Uterus (tissue), 4 donors: ENCODE data around the gene GET3. TPM values are rescaled to one million over a fixed set of nuclear protein-coding genes. Genes with fewer than 3 reads are reported as not detected.

Experiments used
- DNase-seq, 2 donors: peaks; one replicate each; pipeline ENCODE4 v3.0.0-alpha.2; 2019 to 2020
- H3K27ac ChIP-seq, 2 donors: fragments of 200-600 bp; sonication (generic); 1 replicate in 1 of 2; 2 replicates in 1 of 2; pipeline ENCODE4 v1.5.1; 2016 to 2018
- H3K27me3 ChIP-seq, 2 donors: fragments of 200-600 bp; sonication (generic); one replicate each; pipeline ENCODE4 v1.5.1; 2018 to 2019; ENCODE audit warnings: control low read depth in 1 of 2
- H3K36me3 ChIP-seq, 2 donors: fragments of 200-600 bp; sonication (generic); one replicate each; pipeline ENCODE4 v1.5.1; 2019; ENCODE audit warnings: control low read depth in 1 of 2
- H3K4me1 ChIP-seq, 2 donors: fragments of 200-600 bp; sonication (generic); one replicate each; pipeline ENCODE4 v1.5.1; 2018 to 2019; ENCODE audit warnings: control low read depth in 1 of 2
- H3K4me3 ChIP-seq, 2 donors: fragments of 200-600 bp; sonication (generic); 1 replicate in 1 of 2; 2 replicates in 1 of 2; pipeline ENCODE4 v1.5.1; 2018 to 2019; ENCODE audit warnings: mild to moderate bottlenecking in 1 of 2
- H3K9me3 ChIP-seq, 2 donors: fragments of 200-600 bp; sonication (generic); one replicate each; pipeline ENCODE4 v1.5.1; 2019; ENCODE audit warnings: control low read depth in 1 of 2
- POLR2A ChIP-seq, 2 donors: fragments of 450-650 bp; IDR thresholded peaks; one replicate each; pipeline ENCODE4 v1.6.1; 2016; ENCODE audit warnings: antibody characterized with exemption in 2 of 2, mild to moderate bottlenecking in 1 of 2, moderate library complexity in 1 of 2
- intact Hi-C: fragments of 100-400 bp; cut with DNase I; formaldehyde crosslinking; loops from one replicate; pipeline ENCODE4 v1.15.1; 2023; ENCODE audit warnings: low total_unique reads
- total RNA-seq, 4 donors: library from RNA; depleted of rRNA in 3 of 4; stranded (reverse); fragments of >200 nt in 3 of 4; gene quantifications; one replicate each; pipeline versions ENCODE4 v1.1.0 to v1.2.4, GENCODE V29; 2014 to 2023
- TF ChIP-seq, protein P1 (sequence below), 4 experiments: fragments of 200-600 bp in 2 of 4; fragments of 450-650 bp in 2 of 4; sonication (generic) in 2 of 4; IDR thresholded peaks; one replicate each; pipeline ENCODE4 v1.5.1; 2016 to 2019; ENCODE audit warnings: antibody characterized with exemption in 4 of 4, mild to moderate bottlenecking in 2 of 4, moderate library complexity in 1 of 4
- donor health status: DM: yes; HTN: yes; CAD: no.

GET3 gene
- total RNA-seq, 4 donors from 2014 or later, result 15.4 to 57.4 (median 36.4) TPM

DNA sequence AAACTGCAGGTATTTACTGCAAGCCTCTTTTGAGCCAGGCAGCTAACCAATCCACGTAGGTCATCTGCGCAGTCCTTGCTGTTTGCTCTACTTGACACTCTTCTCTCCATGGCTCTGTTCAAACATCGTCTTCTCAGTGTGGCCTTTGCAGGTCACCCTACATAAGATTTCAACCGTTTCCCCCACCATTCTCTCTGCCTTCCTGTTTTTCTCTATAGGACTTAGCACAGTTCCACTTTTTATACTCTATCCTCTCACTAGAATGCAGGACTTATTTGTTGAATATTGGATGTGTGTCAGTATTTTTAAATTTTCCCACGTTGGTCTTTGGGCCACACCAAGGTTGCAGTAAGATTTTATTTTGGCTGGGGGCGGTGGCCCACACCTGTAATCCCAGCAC is 39.2 kb upstream of the GET3 start:
- H3K4me3 ChIP-seq, result no peak overlapping the region
- TF ChIP-seq POLR2A (IDR thresholded peaks at IDR 0.05), result no peak
- TF ChIP-seq, protein P1, sequence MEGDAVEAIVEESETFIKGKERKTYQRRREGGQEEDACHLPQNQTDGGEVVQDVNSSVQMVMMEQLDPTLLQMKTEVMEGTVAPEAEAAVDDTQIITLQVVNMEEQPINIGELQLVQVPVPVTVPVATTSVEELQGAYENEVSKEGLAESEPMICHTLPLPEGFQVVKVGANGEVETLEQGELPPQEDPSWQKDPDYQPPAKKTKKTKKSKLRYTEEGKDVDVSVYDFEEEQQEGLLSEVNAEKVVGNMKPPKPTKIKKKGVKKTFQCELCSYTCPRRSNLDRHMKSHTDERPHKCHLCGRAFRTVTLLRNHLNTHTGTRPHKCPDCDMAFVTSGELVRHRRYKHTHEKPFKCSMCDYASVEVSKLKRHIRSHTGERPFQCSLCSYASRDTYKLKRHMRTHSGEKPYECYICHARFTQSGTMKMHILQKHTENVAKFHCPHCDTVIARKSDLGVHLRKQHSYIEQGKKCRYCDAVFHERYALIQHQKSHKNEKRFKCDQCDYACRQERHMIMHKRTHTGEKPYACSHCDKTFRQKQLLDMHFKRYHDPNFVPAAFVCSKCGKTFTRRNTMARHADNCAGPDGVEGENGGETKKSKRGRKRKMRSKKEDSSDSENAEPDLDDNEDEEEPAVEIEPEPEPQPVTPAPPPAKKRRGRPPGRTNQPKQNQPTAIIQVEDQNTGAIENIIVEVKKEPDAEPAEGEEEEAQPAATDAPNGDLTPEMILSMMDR (IDR thresholded peaks at IDR 0.05), result no peak
- H3K27ac ChIP-seq, result no peak overlapping the region
- no peaks in the 10 kb centered on the region for H3K27me3 ChIP-seq
- DNase-seq, result no peak
- peaks cover 0 to 7% of the 10 kb centered on the region in 2 donors for H3K4me1 ChIP-seq
- no peaks in the 10 kb centered on the region for H3K9me3 ChIP-seq
- intact Hi-C loops, result no loop called here
- no peaks in the 10 kb centered on the region for H3K36me3 ChIP-seq

DNA sequence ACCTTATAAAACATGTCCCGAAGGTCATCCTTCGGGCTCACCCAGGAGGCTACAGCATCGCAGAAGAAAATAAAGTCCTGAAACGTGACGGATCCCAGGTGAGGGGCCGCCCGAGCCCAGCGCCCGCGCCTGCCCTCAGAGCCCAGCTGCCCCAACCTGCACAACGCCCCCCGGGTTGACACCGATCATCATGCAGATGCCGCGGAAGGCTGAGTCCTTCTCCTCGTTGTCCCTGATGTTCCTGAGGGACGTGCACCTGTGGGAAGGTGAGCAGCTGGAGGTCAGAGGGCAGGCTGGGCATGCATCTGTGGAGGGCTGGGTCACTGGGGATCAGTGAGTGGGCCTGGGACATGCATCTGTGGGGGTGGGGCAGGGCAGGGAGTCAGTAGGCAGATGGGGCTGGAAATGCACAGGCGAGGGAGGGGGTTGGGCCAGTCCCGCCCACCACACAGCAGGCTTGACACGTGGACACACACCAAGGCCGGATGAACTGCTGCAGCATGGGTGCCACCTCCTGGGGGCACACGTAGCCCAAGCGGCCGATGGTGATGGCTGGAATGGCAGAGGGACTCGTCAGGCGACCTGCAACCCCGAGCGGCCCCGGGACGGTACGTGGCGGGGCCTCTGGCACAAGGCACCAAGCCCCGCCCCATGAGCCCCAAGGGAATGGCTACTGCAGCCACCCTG is 35.6 kb upstream of the GET3 start:
- intact Hi-C loops, result no loop called here
- H3K27me3 ChIP-seq, result no peaks in the 10 kb centered on the region
- DNase-seq, result no peak
- H3K4me1 ChIP-seq, result no peaks in the 10 kb centered on the region
- H3K27ac ChIP-seq, result no peak overlapping the region
- H3K4me3 ChIP-seq, result no peak overlapping the region
- H3K36me3 ChIP-seq, result no peaks in the 10 kb centered on the region
- no peaks in the 10 kb centered on the region for H3K9me3 ChIP-seq
- TF ChIP-seq POLR2A (IDR thresholded peaks at IDR 0.05), result no peak
- TF ChIP-seq, protein P1 (IDR thresholded peaks at IDR 0.05), result no peak

DNA sequence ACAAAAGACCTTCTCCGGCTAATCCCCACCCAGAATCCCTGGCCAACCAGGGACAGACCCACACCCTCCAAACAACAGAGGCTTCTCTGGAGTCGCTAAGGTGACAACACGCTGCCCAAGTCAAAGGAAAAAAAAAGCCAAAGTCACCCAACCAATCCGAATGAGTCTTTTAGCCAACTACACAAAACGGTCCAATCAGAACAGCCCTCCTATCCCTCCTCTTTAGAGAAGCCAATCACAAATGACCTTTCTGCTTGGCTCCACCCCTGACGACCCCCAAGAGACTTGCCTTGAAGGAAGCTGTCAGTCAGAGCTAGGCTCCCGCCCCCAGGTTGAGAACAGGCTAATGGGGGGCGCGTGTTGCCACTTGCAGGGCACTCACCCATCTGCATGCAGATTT is 34.3 kb upstream of the GET3 start:
- intact Hi-C loops, result no loop called here
- no peak for TF ChIP-seq POLR2A (IDR thresholded peaks at IDR 0.05)
- TF ChIP-seq, protein P1 (IDR thresholded peaks at IDR 0.05), result no peak

DNA sequence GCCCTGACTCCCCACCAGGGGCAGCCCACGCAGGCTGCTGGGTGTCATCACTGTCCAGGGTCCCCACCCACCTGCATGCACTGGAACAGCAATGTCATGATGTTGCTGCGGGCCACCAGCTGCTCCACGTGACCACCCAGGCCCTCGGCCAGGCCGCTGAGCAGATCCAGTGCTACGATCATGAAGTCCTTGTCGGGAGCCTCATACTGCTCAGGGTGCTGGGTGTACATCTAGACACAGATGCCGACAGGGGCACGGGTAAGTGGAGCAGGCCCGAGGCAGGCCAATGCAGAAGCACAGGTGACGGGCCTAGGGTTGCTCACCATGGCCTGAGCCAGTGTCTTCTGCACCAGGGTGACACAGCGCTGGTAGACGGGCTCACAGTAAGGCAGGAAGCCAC is 32.1 kb upstream of the GET3 start:
- Histone ChIP-seq H3K9me3 (no peaks in the 10 kb centered on the region), H3K27ac (no peak overlapping the region), H3K27me3 (no peaks in the 10 kb centered on the region), H3K4me1 (no peaks in the 10 kb centered on the region), H3K36me3 (no peaks in the 10 kb centered on the region), H3K4me3 (no peak overlapping the region)
- DNase-seq, result no peak
- TF ChIP-seq POLR2A (IDR thresholded peaks at IDR 0.05), result no peak
- TF ChIP-seq, protein P1 (IDR thresholded peaks at IDR 0.05), result no peak
- intact Hi-C loops, result no loop called here

More for the DNA sequence above, 34.3 kb upstream of the GET3 start:
- Histone ChIP-seq H3K27me3 (no peaks in the 10 kb centered on the region), H3K36me3 (no peaks in the 10 kb centered on the region), H3K4me1 (no peaks in the 10 kb centered on the region), H3K4me3 (no peak overlapping the region), H3K27ac (no peak overlapping the region), H3K9me3 (no peaks in the 10 kb centered on the region)
- no peak for DNase-seq

DNA sequence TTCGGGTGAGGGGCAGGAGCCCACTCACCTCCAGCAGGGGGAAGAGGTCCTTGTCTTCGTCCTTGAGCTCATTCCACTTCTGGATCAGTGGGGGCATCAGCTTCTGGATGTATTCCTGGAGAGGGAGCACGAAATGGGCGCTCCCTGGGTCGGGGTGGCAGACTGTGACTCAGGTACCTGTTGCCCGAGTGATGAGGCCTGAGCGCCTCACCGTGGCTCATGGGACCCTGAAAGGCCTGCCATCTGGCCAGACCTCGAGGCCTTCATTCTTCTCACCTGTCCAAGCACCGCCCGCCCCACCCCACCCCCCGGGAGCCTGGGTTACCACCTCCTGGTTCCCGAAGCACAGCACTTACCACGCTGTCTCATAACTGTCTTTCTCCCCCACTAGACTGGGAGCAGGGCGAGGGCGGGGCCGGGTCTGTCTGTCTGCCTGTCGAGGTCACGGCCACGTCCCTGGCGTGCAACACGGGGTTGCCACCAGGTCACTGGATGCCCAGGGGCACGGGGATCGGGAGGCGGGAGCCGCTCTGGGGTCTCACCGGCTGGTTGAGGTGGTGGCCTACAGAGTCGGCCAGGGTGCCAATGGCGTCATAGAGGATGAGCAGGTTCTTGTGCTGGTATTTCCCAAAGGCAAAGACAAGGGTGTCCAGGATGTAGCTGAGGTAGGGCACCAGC is 31.5 kb upstream of the GET3 start:
- no peak for TF ChIP-seq POLR2A (IDR thresholded peaks at IDR 0.05)
- TF ChIP-seq, protein P1 (IDR thresholded peaks at IDR 0.05), result no peak
- intact Hi-C loops, result no loop called here

More for the DNA sequence above, 31.5 kb upstream of the GET3 start:
- Histone ChIP-seq H3K36me3 (no peaks in the 10 kb centered on the region), H3K9me3 (no peaks in the 10 kb centered on the region), H3K4me3 (no peak overlapping the region), H3K4me1 (no peaks in the 10 kb centered on the region), H3K27ac (no peak overlapping the region), H3K27me3 (no peaks in the 10 kb centered on the region)
- no peak for DNase-seq
